Nucleus accumbens (tissue), 56 donors: ENCODE results near the gene PRELID3B.
"Not testable (repeated sequence)": the region's sequence is repeated elsewhere in the genome, so short reads cannot be mapped to it uniquely, and the experiment has no call there.

Experiments
- DNase-seq, 56 donors: peaks; one replicate each; lab custom pipeline; 2025; lab: John Stamatoyannopoulos, UW

PRELID3B gene

DNA sequence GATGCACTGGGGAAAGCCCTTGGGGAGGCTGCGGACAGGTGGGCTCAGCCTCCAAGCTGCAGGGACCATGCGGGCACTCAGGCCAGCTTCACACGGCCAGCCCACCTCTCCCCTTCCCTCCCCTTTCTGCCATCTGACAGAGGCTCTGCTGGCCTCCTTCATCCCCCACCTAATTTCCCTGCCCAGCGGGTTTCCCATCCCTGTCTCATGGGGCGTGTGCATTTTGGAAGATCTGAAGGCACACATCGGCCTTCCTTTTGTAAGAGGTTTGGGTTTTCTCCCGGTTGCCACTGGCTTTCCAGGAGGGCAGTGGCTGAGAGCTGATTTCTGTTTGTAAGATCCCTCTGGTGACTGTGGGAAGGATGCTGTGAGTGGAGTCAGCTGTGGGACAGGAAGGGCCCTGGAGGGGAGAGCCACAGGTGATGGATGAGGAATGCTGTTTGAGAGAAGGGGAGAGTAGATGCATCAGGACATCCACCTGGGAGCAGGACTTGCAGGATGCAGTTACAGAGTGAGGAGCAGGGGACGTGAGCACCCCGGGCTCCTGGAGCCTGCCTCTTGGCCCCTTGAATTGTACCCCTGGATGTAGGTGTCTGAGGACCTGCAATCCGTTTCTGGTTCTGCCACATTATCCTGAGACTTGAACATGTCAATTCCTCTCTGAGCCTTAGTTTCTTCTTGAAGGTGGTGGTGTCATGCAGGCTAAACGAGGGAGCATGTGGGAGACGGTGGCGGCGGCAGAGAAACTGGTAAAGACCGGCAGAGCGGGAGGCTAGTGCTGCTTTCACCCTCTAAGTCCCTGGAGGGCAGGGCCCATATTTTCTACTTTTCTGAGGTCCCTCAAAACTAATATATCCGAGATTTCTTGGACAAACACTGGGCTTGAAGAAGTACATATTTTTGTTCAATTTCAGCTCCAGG is 29.3 kb downstream of the PRELID3B start:
- no peak for DNase-seq

DNA sequence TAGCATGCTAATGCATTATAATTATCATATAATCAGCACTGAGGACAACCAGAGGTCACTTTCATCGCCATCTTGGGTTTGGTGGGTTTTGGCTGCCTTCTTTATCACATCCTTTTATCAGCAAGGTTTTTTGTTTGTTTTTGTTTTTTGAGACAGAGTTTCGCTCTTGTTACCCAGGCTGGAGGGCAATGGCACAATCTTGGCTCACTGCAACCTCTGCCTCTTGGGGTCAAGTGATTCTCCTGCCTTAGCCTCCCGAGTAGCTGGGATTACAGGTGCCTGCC is 30.8 kb downstream of the PRELID3B start:
- not testable (repeated sequence) for DNase-seq

DNA sequence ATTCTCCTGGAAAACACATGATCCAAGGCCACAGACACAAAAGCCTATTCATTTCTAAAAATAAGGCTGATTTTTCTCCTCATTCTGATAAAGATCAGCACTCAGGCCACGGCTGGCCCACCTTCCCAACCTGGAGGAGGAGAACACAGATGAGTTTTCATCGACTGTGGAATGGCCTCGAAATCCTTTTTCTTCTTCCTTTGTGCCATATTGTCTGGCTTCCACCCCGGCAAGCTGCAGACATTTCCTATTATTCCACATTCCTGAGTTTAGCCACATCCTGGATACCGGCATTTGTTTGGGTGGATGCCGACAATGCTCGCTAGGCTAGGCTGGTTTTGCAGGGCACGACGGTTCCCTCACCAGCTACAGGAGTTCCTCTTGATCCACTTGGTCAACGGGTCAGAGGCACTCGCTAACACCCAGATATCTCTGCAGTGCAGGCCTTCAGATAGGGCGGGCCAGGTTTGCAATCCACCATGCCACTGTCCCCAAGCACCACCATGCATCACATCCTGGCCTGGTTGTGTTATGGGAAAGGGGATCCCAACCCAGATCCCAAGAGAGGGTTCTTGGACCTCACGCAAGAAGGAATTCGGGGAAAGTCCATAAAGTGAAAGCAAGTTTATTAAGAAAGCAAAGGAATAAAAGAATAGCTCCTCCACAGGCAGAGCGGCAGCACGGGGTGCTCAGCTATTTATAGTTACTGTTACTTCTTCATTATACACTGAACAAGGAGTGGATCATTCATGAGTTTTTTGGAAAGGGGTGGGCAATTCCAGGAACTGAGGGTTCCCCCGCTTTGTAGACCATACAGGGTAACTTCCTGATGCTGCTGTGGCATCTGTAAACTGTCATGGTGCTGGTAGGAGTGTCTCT is 31.4 kb downstream of the PRELID3B start:
- no peak for DNase-seq

DNA sequence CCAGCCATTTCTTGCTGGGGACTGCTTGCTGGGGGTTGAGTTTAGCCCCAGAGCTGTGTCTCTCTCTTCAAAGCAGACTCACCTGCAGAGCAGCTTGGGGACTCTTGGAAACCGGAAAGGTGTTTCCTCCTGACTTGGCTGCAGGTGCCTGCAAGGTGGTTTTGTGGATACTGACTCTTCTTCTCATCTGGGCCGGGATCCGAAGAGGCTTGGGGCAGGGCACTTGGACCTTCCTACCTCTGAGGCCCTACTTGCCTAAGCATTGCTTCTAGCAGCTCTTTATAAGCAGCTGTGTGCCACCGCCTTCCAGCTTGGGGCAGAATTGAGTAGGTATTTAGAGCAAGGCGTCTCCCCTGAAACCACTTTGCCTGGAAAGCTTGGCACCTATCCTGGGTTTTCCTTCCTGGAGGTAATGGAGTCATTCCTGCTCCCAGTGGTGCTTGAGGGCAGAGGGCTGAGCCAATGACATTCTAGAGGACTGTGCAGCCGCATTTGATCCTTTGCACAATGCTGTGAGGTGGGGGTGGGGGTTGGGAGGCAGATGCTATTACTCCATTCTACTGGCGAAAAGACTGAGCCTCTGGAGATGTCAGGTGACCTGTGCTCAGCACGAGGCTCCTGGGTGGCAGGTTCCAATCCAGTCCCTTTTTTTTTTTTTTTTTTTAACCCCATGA is 32.1 kb downstream of the PRELID3B start:
- DNase-seq = no peak

DNA sequence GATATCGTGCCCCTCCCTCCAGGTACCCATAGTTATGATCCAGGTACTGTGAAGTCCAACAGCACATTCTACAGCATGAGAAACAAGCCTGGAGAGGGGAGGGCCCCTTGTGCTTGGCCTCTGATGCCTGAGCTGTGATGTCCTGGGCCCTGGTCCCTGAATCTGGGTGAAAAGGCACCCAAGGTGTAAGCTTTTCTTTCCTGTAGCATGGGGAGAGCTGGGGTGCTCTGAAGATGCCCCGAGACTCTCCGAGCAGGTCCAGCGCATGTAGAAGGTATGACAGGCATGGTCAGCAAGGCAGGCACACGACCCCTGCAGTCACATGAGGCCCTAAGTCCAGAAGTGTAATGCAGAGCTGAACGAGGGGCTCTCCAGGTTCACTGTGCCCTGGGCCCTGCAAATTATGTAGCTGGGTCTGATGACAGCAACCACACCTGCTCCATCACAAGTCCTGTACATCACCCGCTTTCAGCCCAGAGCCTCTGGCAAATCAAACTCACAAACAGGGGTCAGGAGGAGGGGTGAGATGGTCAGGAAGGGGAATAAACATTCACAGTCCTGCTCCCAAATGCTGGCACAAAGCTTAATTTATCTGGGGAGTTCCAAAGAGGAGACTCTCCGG is 33.8 kb downstream of the PRELID3B start:
- DNase-seq = no peak

DNA sequence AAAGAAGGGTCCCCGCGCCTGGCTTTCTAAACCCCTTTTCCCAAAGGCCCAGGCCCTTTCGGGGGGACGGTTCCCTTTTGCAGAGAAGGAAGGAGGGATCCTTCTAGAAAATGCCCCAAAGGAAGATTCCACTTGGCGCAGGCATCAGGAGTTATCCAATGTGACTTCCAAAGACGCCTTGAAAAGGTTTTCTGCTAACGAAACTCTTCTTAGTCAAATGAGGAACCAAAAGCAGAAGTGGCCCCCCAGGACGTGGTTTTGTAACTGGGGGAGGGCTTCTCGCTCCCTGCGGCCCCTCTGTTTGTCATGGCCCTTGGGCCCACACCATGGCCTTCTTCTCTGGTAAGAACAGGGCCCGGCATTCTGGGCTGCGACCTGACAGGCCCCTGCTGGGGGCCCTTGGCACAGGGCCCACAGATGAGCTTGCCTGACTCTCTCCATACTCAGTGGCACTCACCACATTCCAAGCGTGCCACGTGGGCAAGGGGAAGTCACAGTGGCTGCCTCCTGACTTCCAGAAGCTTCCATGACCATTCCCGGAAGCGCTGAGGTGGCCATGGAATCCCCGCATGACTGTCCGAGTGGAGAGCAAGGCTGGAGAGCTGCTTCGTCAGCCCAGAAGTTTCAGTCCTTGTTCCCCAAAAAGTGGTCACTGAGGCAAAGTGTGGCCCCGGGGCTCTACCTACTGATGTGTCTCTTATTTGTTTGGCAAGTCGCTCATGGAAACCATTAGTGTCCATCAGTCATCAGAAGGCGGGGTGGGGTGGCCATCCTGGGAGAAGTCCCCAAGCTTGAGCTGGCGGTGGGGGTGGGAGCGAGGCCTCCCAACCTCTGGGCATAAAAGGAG is 34.7 kb downstream of the PRELID3B start:
- peak in 8 of 56 donors; percentile 15 to 51 (median 34) for DNase-seq

DNA sequence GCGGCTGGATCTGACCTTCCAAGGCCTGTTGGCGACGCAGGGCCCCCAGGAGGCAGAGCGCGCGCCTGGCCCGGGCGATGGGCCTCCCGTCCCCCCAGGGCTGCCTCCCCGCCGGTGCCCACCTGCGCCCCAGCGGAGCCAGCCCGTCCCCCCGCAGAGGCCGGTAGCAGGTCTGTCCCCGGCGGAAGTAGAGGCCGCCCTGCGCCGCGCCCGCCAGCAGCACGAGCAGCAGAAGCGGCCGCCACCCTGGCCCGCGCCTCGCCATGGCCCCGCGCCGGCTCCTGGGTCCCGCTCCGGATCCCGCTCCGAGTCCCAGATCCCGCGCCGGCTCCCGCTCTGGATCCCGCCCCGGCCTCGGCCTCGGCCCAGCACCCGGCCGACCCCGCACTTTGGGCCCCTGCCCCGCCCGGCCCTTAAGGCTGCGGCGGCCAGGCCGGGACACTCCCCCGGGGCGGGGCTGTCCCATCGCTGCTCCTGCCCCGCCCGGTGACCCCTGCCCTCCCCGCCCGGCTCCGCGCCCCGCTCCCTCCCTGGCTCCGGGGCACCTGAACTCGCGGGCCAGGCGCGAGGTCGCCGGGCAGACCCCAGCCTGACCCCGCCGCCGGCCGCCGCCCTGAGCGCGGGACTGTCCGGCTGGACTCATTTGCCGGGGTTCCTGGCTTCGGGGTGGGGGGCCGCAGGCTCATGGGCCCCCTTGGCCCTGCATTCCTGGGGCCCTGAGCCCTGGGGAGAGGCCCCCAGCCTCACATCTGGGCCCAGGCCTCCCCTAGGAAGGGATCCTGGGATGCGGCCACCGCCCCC is 35.5 kb downstream of the PRELID3B start, which contains the start of gene CTSZ:
Gene CTSZ (minus strand): TSS at position 391 of the 801 bp plus-strand sequence. CDS start 126 bp downstream, at position 265.
- peak in 5 of 56 donors; percentile 37 to 49 (median 44) for DNase-seq

DNA sequence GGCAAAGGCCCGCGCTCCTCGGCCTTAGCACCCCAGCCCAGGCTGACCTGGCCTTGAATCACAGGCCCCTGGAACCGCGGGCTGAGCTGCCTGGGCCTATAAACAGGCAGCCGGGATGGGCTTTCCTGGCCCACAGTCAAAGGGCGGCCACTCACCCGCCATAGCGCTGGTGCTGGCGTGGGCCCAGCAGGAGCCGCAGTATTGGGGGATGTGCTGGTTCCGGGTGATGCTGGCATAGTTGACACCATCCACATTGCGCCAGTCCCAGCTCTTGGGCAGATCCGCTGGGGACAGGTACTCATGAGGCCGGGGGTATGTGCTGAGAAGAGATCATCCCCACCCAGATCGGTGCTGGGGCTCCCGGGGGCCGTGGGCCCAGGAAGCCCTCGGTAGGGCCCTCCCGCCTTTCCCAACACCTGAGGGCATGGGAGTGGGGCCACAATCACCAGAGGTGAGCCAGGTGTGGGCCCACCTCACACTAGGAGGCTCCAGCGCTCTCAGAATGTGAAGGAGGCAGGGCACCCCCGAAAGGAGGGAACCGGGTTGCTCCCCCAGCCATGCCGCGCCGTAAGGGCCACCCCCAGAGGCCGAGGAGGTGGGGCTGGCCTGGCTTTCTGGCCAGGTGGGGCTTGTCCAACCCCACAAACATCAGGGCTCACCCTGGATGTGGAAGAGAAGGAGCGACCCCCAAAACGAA is 36.3 kb downstream of the PRELID3B start:
- no peak for DNase-seq

DNA sequence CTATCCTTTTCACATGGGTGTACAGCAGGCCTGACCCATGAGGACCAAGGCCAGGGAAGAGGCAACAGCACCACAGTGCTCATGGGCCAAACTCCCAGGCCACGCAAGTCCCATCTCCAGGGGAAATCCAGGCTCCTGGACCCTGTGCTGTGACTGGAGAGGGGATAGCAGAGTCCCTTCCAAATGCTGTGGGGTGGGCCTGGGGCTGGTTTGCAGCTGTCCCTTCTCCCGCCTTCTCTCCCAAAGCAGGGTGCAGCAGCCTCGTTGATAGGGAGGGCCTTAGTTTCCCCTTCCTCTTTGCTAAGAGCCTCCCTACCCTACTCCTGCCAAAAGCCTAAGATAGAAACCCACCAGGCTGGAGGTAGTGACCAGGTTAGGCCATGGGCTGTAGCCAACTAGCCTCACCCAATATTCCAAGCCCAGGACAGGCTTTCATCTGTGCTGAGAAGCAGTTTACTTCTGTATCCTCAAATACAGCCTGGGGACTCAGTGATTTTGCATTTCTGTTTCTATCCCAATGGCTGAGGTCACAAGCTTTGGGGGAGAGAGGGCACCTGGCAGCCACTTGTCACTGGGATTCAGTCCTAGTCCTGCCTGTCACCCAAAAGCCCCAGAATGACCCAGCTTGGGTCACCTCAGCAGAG is 36.9 kb downstream of the PRELID3B start:
- no peak for DNase-seq

DNA sequence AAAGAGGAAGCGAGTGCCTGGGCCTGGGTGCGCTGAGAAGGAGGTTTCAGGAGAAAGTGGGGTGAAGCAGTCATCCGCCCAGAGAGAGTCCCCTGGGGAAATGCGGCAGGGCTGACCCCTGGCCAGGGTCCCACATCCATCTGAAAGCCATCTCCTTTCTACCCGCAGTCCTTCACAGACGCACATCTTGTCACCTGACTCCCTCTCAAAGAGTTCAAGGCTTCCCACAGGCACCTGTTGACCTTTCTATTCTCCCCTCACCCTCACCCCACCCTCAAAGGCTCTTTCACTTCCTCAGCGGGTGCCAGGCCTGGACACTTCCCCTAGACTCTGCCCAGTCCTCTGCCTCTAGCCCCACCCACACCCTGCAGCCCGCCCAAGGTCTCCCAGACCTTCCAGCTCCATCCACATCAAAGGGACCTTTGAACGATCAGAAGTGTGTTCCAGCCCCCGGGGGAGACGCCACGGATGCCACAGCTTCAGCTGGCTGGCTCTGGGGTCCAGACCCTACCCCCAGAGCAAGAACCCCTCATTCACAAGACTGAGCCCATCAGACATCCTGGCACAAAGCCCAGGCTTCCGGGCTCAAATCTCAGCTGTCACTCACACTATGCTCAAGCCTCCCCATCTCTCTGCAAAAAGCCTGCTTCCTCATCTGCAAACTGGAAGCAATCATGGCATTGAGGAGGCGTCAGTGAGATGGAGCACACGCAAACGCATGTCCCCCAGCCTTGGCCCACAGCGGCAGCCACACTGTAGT is 37.6 kb downstream of the PRELID3B start:
- peak in 11 of 56 donors; percentile 16 to 61 (median 36) for DNase-seq

DNA sequence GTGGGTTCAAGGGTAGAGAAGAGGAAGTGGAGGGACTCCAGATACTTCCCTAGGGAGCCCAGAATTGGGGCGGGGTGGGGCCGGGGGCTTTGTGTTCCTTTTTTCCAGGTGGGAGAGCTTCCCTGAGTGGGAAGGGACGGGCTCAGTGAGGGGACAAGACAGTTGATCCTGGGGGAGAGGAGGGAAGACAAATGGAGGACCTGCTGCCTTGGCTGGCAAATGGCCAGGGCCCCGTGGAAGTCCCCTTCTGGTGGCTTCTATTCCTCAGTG is 38.2 kb downstream of the PRELID3B start:
- DNase-seq = peak in 3 of 56 donors; percentile 24 to 36 (median 33)

DNA sequence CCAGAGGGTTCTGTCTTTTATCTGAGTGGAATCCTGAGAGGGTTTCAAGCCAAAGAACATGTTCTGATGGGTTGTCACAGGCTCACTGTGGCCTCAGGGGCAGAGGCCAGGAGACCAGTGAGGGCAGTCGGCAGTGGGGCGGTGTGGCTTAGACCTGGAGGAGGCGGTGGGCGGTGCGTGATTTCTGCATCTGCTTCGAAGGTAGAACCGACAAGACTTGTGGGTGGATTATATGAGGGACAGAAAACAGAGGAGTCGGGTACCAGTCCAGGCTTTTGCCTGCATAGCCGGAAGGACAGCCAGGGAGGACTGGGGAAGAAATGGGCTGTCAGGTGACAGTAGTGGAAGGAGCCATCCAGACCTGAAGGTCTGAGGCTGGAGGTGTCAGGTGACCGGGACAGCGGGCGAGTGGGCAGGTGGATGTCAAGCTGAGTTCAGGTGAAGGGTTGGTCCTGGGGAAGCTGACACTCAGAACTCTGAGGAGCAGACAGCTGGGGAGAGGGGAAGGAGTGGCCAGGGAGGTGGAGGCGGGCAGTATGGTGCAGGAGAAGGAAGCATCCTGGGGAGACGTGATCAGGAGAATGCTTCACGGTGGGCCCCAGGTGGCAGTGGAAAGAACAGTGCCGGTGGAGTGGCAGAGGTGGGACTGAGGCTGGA is 38.6 kb downstream of the PRELID3B start:
- no peak for DNase-seq

DNA sequence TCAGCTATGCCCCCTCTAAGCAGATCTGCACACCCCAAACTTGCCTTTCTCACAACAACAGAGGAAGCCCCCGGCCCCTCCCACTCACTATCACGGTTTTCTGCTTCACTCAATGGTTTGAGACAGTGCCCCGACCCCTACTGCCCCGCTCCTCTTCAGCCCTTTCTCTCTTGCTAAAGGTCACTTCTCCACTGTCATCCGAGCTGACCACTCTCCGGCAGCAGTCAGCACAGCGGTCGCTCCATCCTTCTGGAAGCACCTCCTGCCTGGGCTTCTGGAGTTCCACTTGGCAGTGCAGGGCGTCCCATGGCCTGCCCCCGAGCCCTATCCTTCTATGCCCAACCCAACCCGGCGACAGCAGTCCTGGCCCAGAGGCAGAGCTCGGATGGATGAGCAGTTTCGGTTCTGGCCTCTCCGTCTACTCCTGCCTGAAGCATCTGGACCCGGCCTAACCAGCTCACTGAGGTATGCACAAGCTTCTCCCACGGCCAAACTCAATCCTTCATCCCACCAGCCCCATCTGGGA is 39.6 kb downstream of the PRELID3B start:
- no peak for DNase-seq

DNA sequence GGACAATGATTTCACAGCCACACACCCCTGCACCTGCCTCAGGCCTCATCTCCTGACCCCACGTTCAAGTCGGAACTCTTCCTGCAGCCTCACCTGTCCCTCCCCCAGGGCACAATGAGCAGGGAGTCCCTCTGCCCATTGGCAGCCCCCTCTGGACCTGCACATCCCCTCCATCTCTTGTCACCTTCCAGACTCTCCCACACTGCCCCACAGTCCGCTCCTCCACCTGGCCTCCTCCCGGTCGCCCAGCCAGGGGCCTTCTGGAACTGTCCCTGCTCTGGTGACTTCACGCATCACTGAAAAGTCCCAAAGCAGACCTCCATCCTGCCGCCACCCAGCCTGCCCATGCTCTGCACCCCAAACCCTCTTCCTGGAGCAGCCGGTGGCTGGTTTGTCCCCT is 40.2 kb downstream of the PRELID3B start:
- DNase-seq = no peak

DNA sequence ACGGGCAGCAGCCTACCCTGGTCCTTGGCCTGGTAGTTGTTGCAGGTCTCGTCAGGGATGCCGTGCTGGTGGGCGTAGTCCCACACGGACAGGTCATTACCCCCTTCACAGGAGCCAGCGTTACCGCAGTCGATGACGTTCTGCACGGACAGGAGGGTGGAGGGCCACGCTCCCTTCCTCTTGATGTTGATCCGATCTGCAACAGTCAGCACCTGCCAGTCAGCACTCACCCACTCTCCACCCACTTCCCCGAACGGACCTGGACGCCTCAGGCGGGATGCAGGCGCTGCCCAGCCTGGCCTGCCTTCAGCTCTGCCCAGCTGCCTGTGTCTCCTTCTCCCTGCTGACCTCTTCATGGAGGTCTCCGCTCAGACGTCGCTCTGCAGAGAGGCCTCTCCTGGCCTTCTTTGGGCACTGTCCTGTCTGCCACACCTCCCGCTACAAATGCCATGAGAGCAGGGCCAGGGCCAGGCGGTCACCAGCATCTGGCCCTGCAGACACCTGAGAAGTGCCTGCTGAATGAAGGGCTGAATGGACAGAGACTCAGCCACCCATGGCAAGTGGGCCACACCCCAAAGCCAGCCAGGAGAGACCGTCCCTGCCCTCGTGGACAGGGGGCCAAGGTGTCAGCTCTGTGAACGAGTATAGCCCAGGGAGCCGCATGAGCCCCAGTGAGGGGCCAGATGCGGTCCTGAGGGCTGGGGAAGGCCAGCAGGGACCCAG is 41.0 kb downstream of the PRELID3B start:
- DNase-seq = no peak

DNA sequence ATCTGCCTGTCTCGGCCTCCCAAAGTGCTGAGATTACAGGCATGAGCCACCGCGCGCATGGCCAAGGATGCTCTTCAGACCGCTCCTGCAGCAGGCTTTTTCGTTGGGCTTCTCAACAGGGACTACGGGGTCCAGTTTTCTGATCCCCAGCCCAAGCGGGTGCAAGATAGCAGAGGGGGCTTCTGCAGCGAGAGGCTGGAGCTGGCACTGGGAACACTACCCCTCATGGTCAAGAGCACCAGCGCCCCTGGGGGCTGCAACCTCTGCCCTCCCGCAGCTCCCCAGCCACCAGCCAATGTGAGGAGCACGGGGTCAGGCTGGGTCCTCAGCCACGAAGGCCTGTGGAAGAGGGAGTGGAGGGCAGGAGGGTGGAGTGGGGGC is 41.5 kb downstream of the PRELID3B start:
- DNase-seq = no peak
